AG04450 (cell line): ENCODE data around the gene MIB2. TPM values are rescaled to one million over a fixed set of nuclear protein-coding genes. Genes with fewer than 3 reads are reported as not detected.

ENCODE experiments used
- CTCF ChIA-PET: fragments of 300-600, 350-600 bp; formaldehyde crosslinking; extraction: SDS; loops from one replicate; lab custom pipeline; 2022; ENCODE audit warnings: antibody characterized with exemption, inconsistent platforms; lab: Charles Lee
- POLR2A ChIA-PET: fragments of 350-600 bp; formaldehyde crosslinking; extraction: SDS; loops from one replicate; lab custom pipeline; 2021; ENCODE audit warnings: antibody characterized with exemption, inconsistent platforms; lab: Yijun Ruan, JAX
- DNase-seq: peaks from one replicate; pipeline ENCODE4 v3.0.0-alpha.2; 2011; ENCODE audit warnings: low read depth, low spot score
- H3K27ac ChIP-seq: one replicate; pipeline ENCODE4 v1.5.1; 2012; ENCODE audit warnings: low read depth, low read length, control low read depth
- H3K27me3 ChIP-seq: one replicate; pipeline ENCODE4 v1.6.0; 2012; ENCODE audit warnings: low read length; ENCODE audit not compliant: control insufficient read depth, insufficient read depth
- H3K4me3 ChIP-seq: 2 replicates; pipeline ENCODE4 v1.5.1; 2011; ENCODE audit warnings: mild to moderate bottlenecking, low read depth, low read length, control low read depth
- H3K9me3 ChIP-seq: 2 replicates; pipeline ENCODE4 v1.5.1; 2012; ENCODE audit warnings: low read length; ENCODE audit not compliant: control insufficient read depth, insufficient read depth
- polyA plus RNA-seq: library from polyadenylated mRNA; depleted of rRNA; stranded (reverse); fragments of >200 nt; gene quantifications from 2 replicates; pipeline ENCODE4 v1.2.3, GENCODE V29; 2011
- TF ChIP-seq, protein P1 (sequence below): IDR thresholded peaks from 2 replicates; pipeline ENCODE4 v1.5.1; 2011; ENCODE audit warnings: low read depth, low read length, control low read depth, inconsistent platforms

The MIB2 gene
- polyA plus RNA-seq, 1 experiment, result 9.4 TPM

- Histone ChIP-seq H3K27me3 (no peaks in the 10 kb centered on the region), H3K9me3 (no peaks in the 10 kb centered on the region), H3K27ac (no peak overlapping the region), H3K4me3 (no peak overlapping the region)
- TF ChIP-seq, protein P1, sequence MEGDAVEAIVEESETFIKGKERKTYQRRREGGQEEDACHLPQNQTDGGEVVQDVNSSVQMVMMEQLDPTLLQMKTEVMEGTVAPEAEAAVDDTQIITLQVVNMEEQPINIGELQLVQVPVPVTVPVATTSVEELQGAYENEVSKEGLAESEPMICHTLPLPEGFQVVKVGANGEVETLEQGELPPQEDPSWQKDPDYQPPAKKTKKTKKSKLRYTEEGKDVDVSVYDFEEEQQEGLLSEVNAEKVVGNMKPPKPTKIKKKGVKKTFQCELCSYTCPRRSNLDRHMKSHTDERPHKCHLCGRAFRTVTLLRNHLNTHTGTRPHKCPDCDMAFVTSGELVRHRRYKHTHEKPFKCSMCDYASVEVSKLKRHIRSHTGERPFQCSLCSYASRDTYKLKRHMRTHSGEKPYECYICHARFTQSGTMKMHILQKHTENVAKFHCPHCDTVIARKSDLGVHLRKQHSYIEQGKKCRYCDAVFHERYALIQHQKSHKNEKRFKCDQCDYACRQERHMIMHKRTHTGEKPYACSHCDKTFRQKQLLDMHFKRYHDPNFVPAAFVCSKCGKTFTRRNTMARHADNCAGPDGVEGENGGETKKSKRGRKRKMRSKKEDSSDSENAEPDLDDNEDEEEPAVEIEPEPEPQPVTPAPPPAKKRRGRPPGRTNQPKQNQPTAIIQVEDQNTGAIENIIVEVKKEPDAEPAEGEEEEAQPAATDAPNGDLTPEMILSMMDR, result no peak
- no peak for DNase-seq
- CTCF ChIA-PET, result interaction anchor here (1.6 kb wide), 1 partner anchor 14 kb away, joined by 5 read pairs; no protein-coding TSS in a partner anchor
- POLR2A ChIA-PET, result no interaction called here
These were observed 49.9 kb downstream of the MIB2 start for GRCh38 chr1:1664941-1665814.

GRCh38 chr1:1665815-1666251 lies 50.5 kb downstream of the MIB2 start:
- H3K27me3 ChIP-seq, result no peaks in the 10 kb centered on the region
- DNase-seq, result no peak
- CTCF ChIA-PET, result interaction anchor here (1.6 kb wide), 1 partner anchor 13 kb away, joined by 5 read pairs; no protein-coding TSS in a partner anchor
- TF ChIP-seq, protein P1, result peak; percentile 43
- POLR2A ChIA-PET, result no interaction called here
- H3K9me3 ChIP-seq, result no peaks in the 10 kb centered on the region
- no peak overlapping the region for H3K4me3 ChIP-seq
- no peak overlapping the region for H3K27ac ChIP-seq

GRCh38 chr1:1666526-1666925 lies 51.2 kb downstream of the MIB2 start:
- no peak for DNase-seq
- ChIA-PET POLR2A (no interaction called here), CTCF (interaction anchor here (1.6 kb wide), 1 partner anchor 12 kb away, joined by 5 read pairs; no protein-coding TSS in a partner anchor)
- H3K4me3 ChIP-seq, result no peak overlapping the region
- H3K27ac ChIP-seq, result no peak overlapping the region
- TF ChIP-seq, protein P1, result no peak
- no peaks in the 10 kb centered on the region for H3K27me3 ChIP-seq
- no peaks in the 10 kb centered on the region for H3K9me3 ChIP-seq

GRCh38 chr1:1669468-1670440 lies 54.5 kb downstream of the MIB2 start:
- Histone ChIP-seq H3K9me3 (no peaks in the 10 kb centered on the region), H3K4me3 (no peak overlapping the region), H3K27me3 (no peaks in the 10 kb centered on the region), H3K27ac (no peak overlapping the region)
- ChIA-PET POLR2A (interaction anchor here (0.7 to 0.8 kb wide), 2 partner anchors 10 to 14 kb away, joined by 3 read pairs; no protein-coding TSS in a partner anchor), CTCF (no interaction called here)
- no peak for DNase-seq
- TF ChIP-seq, protein P1, result no peak
